HG03571 (cell line): Measurements from ENCODE around the gene PFDN2.

ENCODE experiments used
- ATAC-seq: cut with Tn5 transposase; IDR thresholded peaks from one replicate; pipeline ENCODE4 v1.9.1; 2021; ENCODE audit not compliant: unreplicated experiment

The PFDN2 gene, protein sequence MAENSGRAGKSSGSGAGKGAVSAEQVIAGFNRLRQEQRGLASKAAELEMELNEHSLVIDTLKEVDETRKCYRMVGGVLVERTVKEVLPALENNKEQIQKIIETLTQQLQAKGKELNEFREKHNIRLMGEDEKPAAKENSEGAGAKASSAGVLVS

DNA sequence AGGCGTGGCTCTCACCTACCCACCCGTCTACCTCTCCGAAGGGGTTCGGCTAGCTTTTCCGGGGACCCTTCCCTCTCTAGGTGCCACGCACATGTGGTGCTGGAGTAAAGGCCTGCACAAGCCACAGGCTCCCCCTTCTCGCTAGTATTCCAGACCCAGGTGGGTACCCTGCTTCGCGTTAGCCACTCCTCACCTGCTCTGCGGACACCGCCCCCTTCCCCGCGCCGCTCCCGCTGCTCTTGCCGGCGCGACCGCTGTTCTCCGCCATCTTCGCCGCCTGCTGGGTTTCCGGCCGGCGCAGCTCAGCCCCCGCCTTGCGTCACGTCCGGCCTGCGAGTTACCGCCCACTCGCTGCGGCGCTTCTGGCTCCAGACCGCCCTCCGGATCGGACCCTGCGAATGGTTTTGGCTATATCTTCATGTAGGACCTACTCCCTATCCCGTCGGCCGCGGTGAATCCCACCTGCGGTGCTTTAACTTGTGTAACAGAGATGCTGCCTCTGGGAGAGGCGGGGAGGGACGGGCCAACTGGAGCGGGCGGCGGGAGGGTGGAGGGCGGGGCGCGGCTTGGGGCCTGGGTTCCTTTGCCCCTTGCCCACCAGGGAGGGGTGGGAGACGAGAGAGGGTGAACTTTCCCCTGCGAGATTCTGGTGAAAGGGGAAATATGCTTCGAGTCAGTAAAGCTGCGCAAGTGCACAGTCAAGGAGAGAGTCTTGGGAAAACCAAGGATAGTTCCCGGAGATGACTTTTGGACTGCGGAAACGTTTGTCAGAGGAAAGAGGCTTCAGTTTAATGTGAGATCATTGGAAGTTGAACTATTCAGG is at the start of gene PFDN2, which contains the start of gene NIT1:
PFDN2 (minus strand) TSS at position 279 of the 823 bp plus-strand sequence; CDS start at position 268, 11 bp downstream.
NIT1 (plus strand) TSS at position 347 of the 823 bp plus-strand sequence; CDS start at position 419, 72 bp downstream.
- ATAC-seq, result peak; percentile 71

DNA sequence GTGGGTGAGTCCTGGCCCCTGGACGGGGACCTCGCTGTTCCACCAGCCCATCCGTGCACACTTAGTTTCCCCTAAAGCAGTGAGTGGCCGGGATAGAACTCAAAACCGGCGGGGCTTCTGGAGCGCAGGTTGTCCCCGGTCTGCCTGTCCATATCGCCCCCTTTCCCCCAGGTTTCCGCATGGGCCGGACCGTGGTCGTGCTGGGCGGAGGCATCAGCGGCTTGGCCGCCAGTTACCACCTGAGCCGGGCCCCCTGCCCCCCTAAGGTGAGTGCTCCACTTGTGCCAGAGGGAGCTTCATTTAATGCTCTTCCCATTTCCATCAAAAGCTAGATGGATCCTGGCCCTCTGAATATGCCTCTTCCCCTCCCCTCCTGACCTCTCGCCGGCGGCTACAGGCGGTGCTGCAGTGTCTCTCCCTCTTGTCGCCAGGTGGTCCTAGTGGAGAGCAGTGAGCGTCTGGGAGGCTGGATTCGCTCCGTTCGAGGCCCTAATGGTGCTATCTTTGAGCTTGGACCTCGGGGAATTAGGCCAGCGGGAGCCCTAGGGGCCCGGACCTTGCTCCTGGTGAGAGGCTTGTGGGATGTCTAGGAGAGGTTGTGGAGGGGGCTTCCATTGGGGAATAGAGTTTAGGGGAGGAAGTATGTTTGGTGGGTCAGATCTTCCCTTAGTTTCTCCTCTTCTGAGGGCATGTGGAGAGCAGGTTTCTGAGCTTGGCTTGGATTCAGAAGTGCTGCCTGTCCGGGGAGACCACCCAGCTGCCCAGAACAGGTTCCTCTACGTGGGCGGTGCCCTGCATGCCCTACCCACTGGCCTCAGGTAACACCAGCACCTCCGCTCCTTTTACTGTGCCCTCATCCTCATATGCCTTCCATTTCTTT is 49.1 kb upstream of the PFDN2 start:
- peak; percentile 1 for ATAC-seq

DNA sequence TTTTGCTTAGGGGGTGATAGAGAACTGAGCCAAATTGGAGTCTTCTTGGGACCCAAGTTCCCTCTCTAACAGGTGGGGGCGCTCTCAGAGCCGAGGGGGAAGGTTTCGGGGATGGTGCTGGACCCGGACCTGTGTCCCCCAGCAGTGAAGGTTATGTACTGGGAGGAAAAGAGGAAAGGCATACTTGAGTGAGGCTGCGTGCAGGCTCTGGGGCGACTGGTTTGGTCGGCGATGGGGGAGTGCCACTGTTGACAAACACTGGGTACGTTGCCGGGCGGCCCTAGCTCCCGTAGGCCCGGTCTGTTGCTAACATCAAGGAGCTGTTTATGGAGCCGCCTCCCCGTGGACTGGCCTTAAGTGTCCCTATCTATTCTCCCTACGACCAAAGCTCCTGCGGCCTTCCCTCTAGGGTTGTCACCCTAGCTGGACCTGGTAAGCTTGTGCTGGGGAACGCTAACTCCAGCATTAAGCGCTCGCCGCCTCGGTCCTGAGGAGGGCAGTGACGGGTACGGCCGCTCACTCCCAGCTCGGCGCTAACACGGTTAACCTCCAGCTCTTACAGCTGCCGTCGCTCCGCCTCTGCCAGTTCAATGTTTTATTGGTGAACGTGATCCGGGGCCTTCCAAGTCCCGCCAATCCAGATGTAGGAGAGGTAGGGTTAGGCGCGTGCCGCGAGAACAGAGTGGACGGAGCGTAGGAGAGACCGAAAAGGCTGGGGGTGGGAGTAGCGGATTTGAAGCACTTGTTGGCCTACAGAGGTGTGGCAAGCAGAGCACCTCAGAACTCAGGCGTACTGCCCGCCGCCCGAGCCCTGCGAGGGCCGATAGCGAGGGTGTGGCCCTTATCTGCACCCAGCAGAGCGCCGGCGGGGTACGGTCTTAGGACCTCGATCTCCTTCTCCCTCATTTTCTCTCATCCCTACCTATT is 48.2 kb upstream of the PFDN2 start, which contains the start of gene PPOX:
PPOX (plus strand) TSS at position 685 of the 927 bp plus-strand sequence. CDS start 422 bp downstream, outside the sequence.
- peak; percentile 91 for ATAC-seq

DNA sequence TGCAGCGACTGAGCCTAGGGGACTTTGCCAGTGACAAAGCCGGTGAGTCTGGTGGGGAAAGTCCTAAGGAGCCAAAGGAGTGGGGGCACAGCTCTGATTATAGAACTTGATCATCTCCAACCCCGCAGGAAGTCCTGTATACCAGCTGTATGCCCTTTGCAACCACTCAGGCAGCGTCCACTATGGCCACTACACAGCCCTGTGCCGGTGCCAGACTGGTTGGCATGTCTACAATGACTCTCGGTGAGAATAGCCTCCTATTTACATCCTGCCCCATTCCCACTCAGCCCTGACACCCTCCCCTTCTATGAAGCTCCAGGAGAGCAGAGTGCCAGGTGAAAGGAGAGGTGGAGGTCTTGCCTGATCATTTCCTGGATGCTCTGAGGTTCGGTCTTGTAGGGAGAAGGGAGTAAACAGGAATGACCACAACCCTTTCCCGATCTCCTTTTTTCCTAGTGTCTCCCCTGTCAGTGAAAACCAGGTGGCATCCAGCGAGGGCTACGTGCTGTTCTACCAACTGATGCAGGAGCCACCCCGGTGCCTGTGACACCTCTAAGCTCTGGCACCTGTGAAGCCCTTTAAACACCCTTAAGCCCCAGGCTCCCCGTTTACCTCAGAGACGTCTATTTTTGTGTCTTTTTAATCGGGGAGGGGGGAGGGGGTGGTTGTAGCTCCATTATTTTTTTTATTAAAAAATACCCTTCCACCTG is 47.2 kb upstream of the PFDN2 start:
- ATAC-seq, result no peak

DNA sequence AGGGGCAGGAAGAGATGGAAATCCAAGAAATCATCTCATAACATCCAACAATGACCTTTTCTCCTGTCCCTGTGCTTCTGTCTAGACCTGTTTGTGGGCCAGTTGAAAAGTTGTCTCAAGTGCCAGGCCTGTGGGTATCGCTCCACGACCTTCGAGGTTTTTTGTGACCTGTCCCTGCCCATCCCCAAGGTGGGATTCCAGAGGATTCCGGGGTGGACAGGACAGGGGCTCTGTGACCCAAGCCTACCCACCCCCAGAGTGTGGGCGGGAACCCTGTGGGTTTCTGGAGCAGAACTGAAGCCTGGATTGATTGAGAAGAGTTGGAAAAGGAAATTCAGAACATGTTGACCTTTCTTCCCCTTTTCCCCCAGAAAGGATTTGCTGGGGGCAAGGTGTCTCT is 46.0 kb upstream of the PFDN2 start:
- ATAC-seq, result no peak

DNA sequence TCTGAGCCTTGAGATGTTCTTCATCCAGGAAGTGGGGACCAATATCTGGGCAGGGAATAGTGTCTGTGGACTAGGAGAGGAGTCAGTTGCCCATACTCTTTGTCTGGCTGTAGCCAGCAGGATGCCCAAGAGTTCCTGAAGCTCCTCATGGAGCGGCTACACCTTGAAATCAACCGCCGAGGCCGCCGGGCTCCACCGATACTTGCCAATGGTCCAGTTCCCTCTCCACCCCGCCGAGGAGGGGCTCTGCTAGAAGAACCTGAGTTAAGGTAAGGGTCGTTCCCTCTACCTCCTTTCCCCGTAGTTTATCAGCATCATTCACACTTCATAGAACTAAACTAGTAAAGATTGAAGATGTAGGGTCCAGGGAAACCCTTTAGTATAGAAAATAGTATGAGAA is 45.0 kb upstream of the PFDN2 start:
- ATAC-seq, result no peak

DNA sequence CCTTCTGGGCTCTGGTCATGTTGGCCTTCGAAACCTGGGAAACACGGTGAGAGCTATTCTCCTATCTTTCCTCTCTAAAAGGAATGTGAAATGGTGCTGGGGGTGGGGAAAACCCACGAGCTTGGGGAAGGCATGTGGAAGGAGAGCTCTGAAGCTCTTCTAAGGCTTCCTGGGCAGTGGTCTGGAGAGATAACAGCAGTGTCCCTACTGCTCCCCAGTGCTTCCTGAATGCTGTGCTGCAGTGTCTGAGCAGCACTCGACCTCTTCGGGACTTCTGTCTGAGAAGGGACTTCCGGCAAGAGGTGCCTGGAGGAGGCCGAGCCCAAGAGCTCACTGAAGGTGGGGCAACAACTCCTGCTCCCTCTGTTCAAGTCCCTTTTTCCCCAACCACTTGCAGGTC is 44.2 kb upstream of the PFDN2 start:
- ATAC-seq, result no peak

DNA sequence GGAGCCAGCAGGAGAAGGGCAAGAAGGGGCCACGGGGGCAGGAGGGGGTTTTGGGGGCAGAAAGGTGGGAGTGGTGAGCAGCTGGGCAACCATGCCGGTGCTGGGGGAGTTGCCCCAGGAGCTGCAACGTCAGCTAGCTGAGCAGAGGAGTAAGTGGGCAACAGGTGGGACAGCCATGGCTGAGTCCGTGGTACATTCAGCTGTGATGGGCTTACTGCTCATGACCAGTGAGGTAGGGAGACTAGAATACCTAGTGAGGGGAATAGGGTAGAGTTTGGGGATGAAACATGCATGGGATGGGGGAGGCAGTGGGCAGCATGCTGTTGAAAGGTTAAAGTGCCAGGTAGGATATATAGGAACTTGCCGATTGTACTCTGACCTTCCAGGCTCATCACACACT is 43.8 kb upstream of the PFDN2 start:
- ATAC-seq, result no peak

DNA sequence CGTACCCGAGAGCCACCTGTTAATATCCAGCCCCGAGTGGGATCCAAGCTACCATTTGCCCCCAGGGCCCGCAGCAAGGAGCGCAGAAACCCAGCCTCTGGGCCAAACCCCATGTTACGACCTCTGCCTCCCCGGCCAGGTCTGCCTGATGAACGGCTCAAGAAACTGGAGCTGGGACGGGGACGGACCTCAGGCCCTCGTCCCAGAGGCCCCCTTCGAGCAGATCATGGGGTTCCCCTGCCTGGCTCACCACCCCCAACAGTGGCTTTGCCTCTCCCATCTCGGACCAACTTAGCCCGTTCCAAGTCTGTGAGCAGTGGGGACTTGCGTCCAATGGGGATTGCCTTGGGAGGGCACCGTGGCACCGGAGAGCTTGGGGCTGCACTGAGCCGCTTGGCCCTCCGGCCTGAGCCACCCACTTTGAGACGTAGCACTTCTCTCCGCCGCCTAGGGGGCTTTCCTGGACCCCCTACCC is 42.9 kb upstream of the PFDN2 start:
- no peak for ATAC-seq

DNA sequence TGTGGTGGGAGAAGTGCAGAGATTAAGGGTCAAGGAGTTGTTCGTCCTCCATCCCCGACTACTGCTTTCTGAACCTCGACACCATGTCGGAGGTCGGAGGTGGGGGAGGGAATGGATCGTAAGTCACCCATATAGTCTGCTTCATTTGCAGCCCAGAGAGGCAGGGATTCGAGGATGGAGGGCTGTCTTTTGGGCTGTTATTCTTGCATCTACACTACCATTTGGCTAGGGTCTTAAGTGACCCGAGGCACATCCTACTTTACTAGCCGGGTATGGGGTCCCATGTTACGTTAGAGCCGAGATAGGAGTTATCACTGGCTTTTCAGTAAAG is 42.0 kb upstream of the PFDN2 start:
- ATAC-seq, result no peak

DNA sequence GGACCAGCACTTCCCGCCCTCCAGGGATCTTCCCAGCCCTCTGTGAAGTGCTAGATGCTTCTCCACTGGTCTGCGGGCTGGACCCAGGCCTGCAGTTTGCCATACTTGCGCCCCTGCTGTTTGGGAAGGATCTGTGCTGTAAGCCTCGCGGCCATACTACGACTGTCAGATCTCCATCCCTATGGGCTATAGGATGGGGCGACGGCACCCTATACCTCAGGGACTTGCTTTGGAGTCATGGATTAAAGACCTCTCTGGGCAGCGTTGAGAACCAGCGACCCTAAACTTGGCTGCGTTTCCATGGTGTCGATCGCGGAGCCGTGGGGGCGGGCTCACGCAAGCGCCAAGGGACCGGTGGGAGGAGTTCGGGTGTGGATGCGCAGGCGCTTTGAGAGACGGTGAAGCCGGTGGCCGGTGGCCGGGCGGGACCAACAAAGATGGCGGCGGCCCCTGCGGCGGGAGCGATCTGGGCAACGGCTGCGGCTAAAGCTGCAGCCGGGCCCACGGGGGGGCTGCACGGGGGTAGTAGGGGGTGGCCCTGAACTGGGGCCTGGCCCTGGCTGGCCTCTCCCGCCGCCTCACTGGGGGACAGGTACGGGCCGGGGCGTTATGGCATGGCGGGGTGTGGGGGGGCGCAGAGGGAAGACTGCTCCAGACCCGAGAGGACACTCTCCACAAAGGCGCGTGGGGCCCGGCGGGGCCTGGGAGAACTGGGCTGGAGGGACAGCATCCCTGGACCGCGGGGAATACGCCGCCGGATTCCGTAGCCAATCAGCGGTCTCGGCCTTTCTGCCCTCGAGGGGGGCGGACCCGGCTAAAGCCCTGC is 41.5 kb upstream of the PFDN2 start, which contains the start of gene USP21:
USP21 (plus strand) TSS at position 414 of the 826 bp plus-strand sequence. CDS start 1,141 bp downstream, outside the sequence.
- ATAC-seq, result peak; percentile 82

DNA sequence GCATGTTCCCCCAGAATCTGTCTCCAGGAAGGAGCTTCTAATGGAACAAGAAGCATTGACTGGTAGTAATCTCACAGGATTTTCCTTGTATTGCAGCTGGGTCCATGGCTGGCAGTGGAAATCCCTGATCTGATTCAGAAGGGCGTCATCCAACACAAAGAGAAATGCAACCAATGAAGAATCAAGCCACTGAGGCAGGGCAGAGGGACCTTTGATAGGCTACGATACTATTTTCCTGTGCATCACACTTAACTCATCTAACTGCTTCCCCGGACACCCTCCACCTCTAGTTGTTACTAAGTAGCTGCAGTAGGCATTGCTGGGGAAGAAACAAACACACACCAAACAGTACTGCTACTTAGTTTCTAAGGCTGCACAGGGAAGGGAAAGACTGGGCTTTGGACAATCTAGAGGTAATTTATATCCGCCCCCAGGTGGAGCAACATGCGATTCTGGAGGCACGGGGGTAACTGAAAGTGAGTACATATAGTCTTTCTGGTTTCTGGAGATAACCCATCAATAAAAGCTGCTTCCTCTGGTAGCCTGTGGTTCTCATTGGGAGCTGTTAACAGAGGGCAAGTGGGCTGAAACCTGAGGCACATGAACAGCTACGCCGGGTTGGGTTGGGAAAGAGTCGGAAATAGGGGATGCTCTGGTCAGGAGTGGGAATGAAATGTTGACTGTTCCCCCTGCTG is 40.6 kb upstream of the PFDN2 start:
- ATAC-seq, result no peak

DNA sequence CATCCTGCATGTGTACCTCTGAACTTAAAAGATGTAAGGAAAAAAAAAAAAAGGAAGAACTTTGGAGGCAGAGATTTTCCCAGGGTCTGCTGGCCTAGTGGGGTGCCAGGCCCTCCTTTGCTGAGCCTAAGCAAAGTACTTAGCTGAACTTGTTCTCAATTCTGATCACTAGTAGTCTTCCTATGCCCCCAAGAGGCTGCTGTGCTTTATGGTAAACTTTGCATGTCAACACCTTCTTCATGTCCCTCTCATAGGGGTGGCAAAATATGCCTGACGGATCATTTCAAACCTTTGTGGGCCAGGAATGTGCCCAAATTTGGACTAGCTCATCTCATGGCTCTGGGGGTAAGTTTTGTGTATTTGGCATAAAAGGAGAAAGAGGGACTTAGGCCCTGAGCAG is 40.0 kb upstream of the PFDN2 start:
- no peak for ATAC-seq

DNA sequence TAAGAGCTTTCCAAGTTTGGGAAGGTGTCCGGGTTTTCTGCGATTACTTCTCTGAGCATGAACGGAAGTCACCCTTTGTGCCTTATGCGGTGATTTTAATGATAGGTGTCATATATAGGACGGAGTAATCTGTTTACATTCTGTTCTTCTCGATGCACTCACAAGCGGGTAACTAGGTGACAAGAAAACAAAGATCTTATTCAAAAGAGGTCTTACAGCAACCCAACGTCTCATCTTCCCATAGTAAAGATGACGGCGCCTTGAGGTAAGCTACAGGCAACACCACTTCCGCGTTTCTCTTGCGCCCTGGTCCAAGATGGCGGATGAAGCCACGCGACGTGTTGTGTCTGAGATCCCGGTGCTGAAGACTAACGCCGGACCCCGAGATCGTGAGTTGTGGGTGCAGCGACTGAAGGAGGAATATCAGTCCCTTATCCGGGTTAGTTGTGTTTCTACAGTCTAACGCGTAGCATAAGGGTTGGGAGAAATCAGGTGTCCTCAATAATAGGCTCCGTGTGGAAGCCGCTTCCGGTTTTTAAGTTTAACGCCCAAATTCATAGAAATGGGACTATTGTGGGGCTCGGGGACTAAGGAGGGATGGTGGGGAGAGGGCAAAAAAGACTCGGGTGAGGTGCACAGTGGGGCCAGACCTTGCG is 36.0 kb upstream of the PFDN2 start, which contains the start of gene UFC1:
UFC1 (plus strand) TSS at position 297 of the 656 bp plus-strand sequence; CDS start at position 317, 20 bp downstream.
- peak; percentile 76 for ATAC-seq

DNA sequence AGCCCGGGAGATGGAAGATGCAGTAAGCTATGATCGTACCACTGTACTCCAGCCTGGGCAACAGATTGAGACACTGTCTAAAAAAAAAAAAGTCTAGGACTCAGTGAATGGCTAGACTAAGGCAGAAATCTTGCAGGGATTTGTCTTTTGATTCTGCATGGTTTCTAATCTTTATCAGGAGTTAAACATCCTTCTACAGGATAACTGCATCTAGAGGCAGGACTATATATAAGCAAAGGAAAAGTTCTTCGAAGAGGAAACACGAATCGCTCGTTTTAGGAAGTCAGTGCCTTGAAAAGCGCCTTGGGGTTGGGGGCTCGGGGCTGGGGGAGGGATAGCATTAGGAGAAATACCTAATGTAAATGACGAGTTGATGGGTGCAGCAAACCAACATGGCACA is 35.3 kb upstream of the PFDN2 start:
- no peak for ATAC-seq

DNA sequence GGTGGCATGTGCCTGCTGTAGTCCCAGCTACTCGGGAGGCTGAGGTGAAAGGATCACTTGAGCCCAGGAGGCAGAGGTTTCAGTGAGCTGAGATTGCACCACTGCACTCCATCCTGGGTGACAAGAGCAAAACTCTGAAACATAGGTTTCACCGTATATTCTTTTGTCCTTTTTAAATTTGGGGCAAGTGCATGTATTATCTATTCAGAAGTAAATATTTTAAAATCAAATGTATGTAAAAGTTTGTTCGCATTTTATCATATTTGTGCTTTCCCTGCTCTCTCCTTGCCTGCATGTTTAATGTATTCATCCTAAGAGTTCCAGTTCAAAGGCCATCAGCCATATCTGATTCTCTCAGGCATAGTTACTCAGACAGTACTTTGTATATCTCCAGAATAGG is 28.0 kb upstream of the PFDN2 start:
- ATAC-seq, result no peak

DNA sequence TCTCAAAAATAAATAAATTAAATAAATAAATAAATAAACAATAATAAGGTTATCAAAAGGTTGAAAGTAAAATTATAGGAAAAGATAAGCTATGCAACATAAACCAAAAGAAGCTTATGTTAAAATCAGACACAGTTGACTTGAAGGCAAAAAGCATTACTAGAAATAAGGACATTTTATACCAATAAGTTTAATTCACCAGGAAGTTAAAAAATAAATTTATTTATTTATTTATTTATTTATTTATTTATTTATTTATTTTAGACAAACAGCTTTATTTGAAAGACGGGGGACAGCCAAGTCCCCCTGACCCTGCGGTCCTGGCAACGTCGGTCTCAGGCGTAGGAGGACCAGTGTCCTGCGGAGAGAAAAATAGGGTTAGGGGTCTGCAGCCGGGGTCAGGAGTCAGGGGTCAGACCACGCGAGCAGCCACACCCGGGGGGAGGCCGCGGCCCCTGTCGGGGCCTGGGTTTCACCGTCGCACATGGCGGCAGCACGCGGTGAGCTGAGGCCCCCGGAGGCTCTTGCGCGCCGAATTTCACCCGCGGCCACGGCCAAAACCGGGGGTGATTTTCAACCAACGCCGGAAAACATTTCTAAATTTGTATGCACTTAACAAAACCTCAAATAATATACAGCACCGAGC is 23.0 kb upstream of the PFDN2 start:
- ATAC-seq, result no peak
